HG03108 (cell line): ENCODE measurements around the gene MAF.

Source experiments
- ATAC-seq: cut with Tn5 transposase; IDR thresholded peaks from one replicate; pipeline ENCODE4 v1.9.1; 2021; ENCODE audit warnings: moderate library complexity; ENCODE audit not compliant: unreplicated experiment

MAF gene

GRCh38 chr16:79600638-79601091 is at the start of gene MAF:
Gene MAF, minus strand, starts transcription at chr16:79600737. Its CDS starts 835 bp downstream, at chr16:79599902.
- no peak for ATAC-seq

GRCh38 chr16:79648826-79649225 is 48.3 kb upstream of the MAF start:
- no peak for ATAC-seq

GRCh38 chr16:79647586-79647985 is 47.0 kb upstream of the MAF start:
- ATAC-seq: no peak

GRCh38 chr16:79645701-79646100 is 45.2 kb upstream of the MAF start:
- ATAC-seq: no peak

- no peak for ATAC-seq
These were observed 44.6 kb upstream of the MAF start for GRCh38 chr16:79644971-79645667.

GRCh38 chr16:79642652-79643051 is 42.1 kb upstream of the MAF start:
- ATAC-seq: no peak

- ATAC-seq: no peak
These were observed 40.2 kb upstream of the MAF start for GRCh38 chr16:79640513-79641360.

- no peak for ATAC-seq
These were observed 39.2 kb upstream of the MAF start for GRCh38 chr16:79639576-79640311.

- ATAC-seq: no peak
These were observed 37.8 kb upstream of the MAF start for GRCh38 chr16:79638386-79638785.

- no peak for ATAC-seq
These were observed 35.0 kb upstream of the MAF start for GRCh38 chr16:79635488-79635887.

- ATAC-seq: no peak
These were observed 33.8 kb upstream of the MAF start for GRCh38 chr16:79634298-79634697.

- no peak for ATAC-seq
These were observed 31.8 kb upstream of the MAF start for GRCh38 chr16:79632289-79632688.

- no peak for ATAC-seq
These were observed 28.5 kb upstream of the MAF start for GRCh38 chr16:79628988-79629387.

GRCh38 chr16:79628501-79628975 is 28.0 kb upstream of the MAF start:
- ATAC-seq: peak; percentile 85

- ATAC-seq: no peak
These were observed 26.6 kb upstream of the MAF start for GRCh38 chr16:79627092-79627491.

GRCh38 chr16:79625738-79626137 is 25.2 kb upstream of the MAF start:
- ATAC-seq: no peak

- no peak for ATAC-seq
These were observed 23.3 kb upstream of the MAF start for GRCh38 chr16:79623824-79624223.

GRCh38 chr16:79623062-79623461 is 22.5 kb upstream of the MAF start:
- no peak for ATAC-seq

GRCh38 chr16:79621027-79621426 is 20.5 kb upstream of the MAF start:
- ATAC-seq: no peak

GRCh38 chr16:79618692-79619050 is 18.1 kb upstream of the MAF start:
- ATAC-seq: no peak

GRCh38 chr16:79618041-79618691 is 17.6 kb upstream of the MAF start:
- ATAC-seq: no peak
